IMR-90 (cell line): ENCODE data around the gene ZNF761. TPM values are rescaled to one million over a fixed set of nuclear protein-coding genes. Genes with fewer than 3 reads are reported as not detected.
A peak's percentile ranks its signal among the peaks of the same experiment; 100 is the strongest.
"Not testable (repeated sequence)": the region's sequence is repeated elsewhere in the genome, so short reads cannot be mapped to it uniquely, and the experiment has no call there.

Experiments
- ATAC-seq: fragments of 200-7000 bp; cut with Tn5 transposase; 2 replicates; pipeline ENCODE4 v1.9.1; 2020; ENCODE audit warnings: low read depth, mild to moderate bottlenecking, moderate library complexity
- BruUV-seq: library from RNA; stranded (reverse); fragments of 400-500 nt; replicated peaks from 2 replicates; lab custom pipeline; 2021; lab: Mats Ljungman, UMichigan
- CTCF ChIA-PET: fragments of 300-600 bp; formaldehyde crosslinking; extraction: SDS; loops from one replicate; lab custom pipeline; 2021; ENCODE audit warnings: antibody characterized with exemption; lab: Yijun Ruan, JAX
- POLR2A ChIA-PET: fragments of 300-600 bp; sonication (Branson Sonifier 250); formaldehyde crosslinking; loops from one replicate; lab custom pipeline; 2022; ENCODE audit warnings: antibody characterized with exemption; ENCODE audit not compliant: unreplicated experiment; lab: Charles Lee
- DNase-seq: peaks from one replicate; pipeline ENCODE4 v3.0.0; 2013
- H2AFZ ChIP-seq: replicated peaks from 2 replicates; pipeline ENCODE3; 2013; ENCODE audit warnings: low read length, mild to moderate bottlenecking; ENCODE audit not compliant: poor library complexity
- H2AK5ac ChIP-seq: 2 replicates; pipeline ENCODE4 v1.6.1; 2013; ENCODE audit warnings: low read depth, low read length, inconsistent platforms
- H2AK9ac ChIP-seq: replicated peaks from 2 replicates; pipeline ENCODE3; 2013; ENCODE audit warnings: mild to moderate bottlenecking, low read depth, low read length, moderate library complexity; ENCODE audit not compliant: poor library complexity
- H2BK120ac ChIP-seq: 2 replicates; pipeline ENCODE4 v1.6.1; 2013; ENCODE audit warnings: low read depth, low read length, inconsistent platforms
- H2BK15ac ChIP-seq: 3 replicates; pipeline ENCODE4 v1.6.1; 2013; ENCODE audit warnings: low read depth, low read length, inconsistent platforms
- H2BK20ac ChIP-seq: 2 replicates; pipeline ENCODE4 v1.6.1; 2013; ENCODE audit warnings: low read depth, mild to moderate bottlenecking, inconsistent platforms, low read length, moderate library complexity
- H2BK5ac ChIP-seq: 2 replicates; pipeline ENCODE4 v1.6.1; 2013; ENCODE audit warnings: mild to moderate bottlenecking, low read depth, low read length, inconsistent platforms; ENCODE audit not compliant: poor library complexity, severe bottlenecking
- H3K14ac ChIP-seq: replicated peaks from 2 replicates; pipeline ENCODE4 v1.6.1; 2013; ENCODE audit warnings: low read depth, low read length, inconsistent platforms
- H3K18ac ChIP-seq: 2 replicates; pipeline ENCODE4 v1.6.1; 2013; ENCODE audit warnings: low read depth, low read length, control low read depth
- H3K23ac ChIP-seq: 2 replicates; pipeline ENCODE4 v1.6.1; 2013; ENCODE audit warnings: low read depth, low read length, inconsistent platforms
- H3K27ac ChIP-seq: 2 replicates; pipeline ENCODE4 v1.5.1; 2013; ENCODE audit warnings: mild to moderate bottlenecking, control low read depth, low read length; ENCODE audit not compliant: insufficient read depth
- H3K27me3 ChIP-seq: 2 replicates; pipeline ENCODE4 v1.6.1; 2013; ENCODE audit warnings: low read length; ENCODE audit not compliant: control insufficient read depth, insufficient read depth
- H3K36me3 ChIP-seq: 2 replicates; pipeline ENCODE4 v1.6.1; 2013; ENCODE audit warnings: low read length, mixed read lengths; ENCODE audit not compliant: control insufficient read depth, insufficient read depth
- H3K4ac ChIP-seq: 2 replicates; pipeline ENCODE4 v1.6.1; 2013; ENCODE audit warnings: low read depth, low read length, inconsistent platforms
- H3K4me1 ChIP-seq: 2 replicates; pipeline ENCODE4 v1.6.1; 2013; ENCODE audit warnings: low read length, mixed read lengths; ENCODE audit not compliant: control insufficient read depth, insufficient read depth
- H3K4me2 ChIP-seq: 2 replicates; pipeline ENCODE4 v1.6.1; 2013; ENCODE audit warnings: low read depth, mild to moderate bottlenecking, control low read depth, low read length, moderate library complexity
- H3K4me3 ChIP-seq: 2 replicates; pipeline ENCODE4 v1.5.1; 2013; ENCODE audit warnings: low read depth, mild to moderate bottlenecking, control low read depth, low read length, moderate library complexity; ENCODE audit not compliant: insufficient read depth
- H3K56ac ChIP-seq: 2 replicates; pipeline ENCODE4 v1.6.1; 2013; ENCODE audit warnings: low read length, inconsistent platforms; ENCODE audit not compliant: insufficient read depth; ENCODE audit errors: extremely low read depth
- H3K79me1 ChIP-seq, 2 experiments: 2 replicates each; pipeline ENCODE4 v1.6.1; 2013; ENCODE audit warnings: low read length in 2 of 2, inconsistent platforms in 1 of 2, low read depth in 1 of 2
- H3K9ac ChIP-seq: 2 replicates; pipeline ENCODE4 v1.6.1; 2013; ENCODE audit warnings: low read depth, low read length, control low read depth
- H3K9me1 ChIP-seq: 2 replicates; pipeline ENCODE4 v1.6.1; 2013; ENCODE audit warnings: low read length, inconsistent platforms; ENCODE audit not compliant: insufficient read depth
- H3K9me3 ChIP-seq: 2 replicates; pipeline ENCODE4 v1.6.1; 2013; ENCODE audit warnings: low read length; ENCODE audit not compliant: control insufficient read depth, insufficient read depth
- H4K20me1 ChIP-seq: 2 replicates; pipeline ENCODE4 v1.6.1; 2013; ENCODE audit warnings: low read length, inconsistent platforms; ENCODE audit not compliant: insufficient read depth
- H4K5ac ChIP-seq: 2 replicates; pipeline ENCODE4 v1.6.1; 2013; ENCODE audit warnings: mild to moderate bottlenecking, low read depth, low read length, control low read depth
- H4K8ac ChIP-seq, 2 experiments: 2 replicates each; pipeline ENCODE4 v1.6.1; 2013; ENCODE audit warnings: low read depth in 2 of 2, low read length in 2 of 2, control low read depth in 1 of 2, inconsistent platforms in 1 of 2
- H4K91ac ChIP-seq: 2 replicates; pipeline ENCODE4 v1.6.1; 2013; ENCODE audit warnings: low read depth, low read length, inconsistent platforms; ENCODE audit not compliant: insufficient read depth
- BHLHE40 ChIP-seq: fragments of 150-350 bp; IDR thresholded peaks from 2 replicates; pipeline ENCODE4 v1.6.1; 2016; ENCODE audit warnings: mild to moderate bottlenecking, low read depth, low read length
- FOS ChIP-seq: fragments of 150-350 bp; IDR thresholded peaks from 2 replicates; pipeline ENCODE4 v1.6.1; 2016; ENCODE audit warnings: low read depth, low read length
- POLR2A ChIP-seq: IDR thresholded peaks from 2 replicates; pipeline ENCODE4 v1.6.1; 2012; ENCODE audit warnings: mild to moderate bottlenecking, low read depth, low read length
- SMC3 ChIP-seq: fragments of 150-350 bp; IDR thresholded peaks from 2 replicates; pipeline ENCODE4 v1.6.1; 2016; ENCODE audit warnings: low read depth, mild to moderate bottlenecking, antibody characterized with exemption, low read length, moderate library complexity
- WGBS, 2 experiments: methylation state at CpG; one replicate each; pipeline versions ENCODE4 v1.1.5 to v1.1.7; 2013; ENCODE audit warnings: missing lambda C conversion rate in 2 of 2; ENCODE audit not compliant: insufficient read length in 1 of 2; ENCODE audit errors: extremely low coverage in 2 of 2; 5-methylcytosine and 5-hydroxymethylcytosine counted together
- dilution Hi-C: fragments of 300-500 bp; cut with HindIII; formaldehyde crosslinking; loops from one replicate; pipeline ENCODE4 v1.14.3; 2018; ENCODE audit warnings: low sequenced_read_pairs; ENCODE audit not compliant: unreplicated experiment
- in situ Hi-C: fragments of 300-500 bp; cut with MboI; formaldehyde crosslinking; loops from 3 replicates; pipeline ENCODE4 v1.14.3; 2019; ENCODE audit warnings: low sequenced_read_pairs, inconsistent platforms, mixed read lengths
- intact Hi-C: fragments of 100-400 bp; cut with micrococcal nuclease; formaldehyde crosslinking; loops from 2 replicates; pipeline ENCODE4 v1.10.0; 2022
- polyA plus RNA-seq, 3 experiments: library from polyadenylated mRNA; depleted of rRNA; stranded (reverse); fragments of >200 nt; gene quantifications; 2 replicates each; pipeline ENCODE4 v1.2.3, GENCODE V29; 2012; ENCODE audit warnings: low replicate concordance in 1 of 3
- total RNA-seq: library from RNA; depleted of rRNA; stranded (reverse); fragments of >200 nt; gene quantifications from 2 replicates; pipeline ENCODE4 v1.2.3, GENCODE V29; 2012

ZNF761 gene
- total and polyA plus RNA-seq, 2 of the 4 experiments (the other 2 are of a cell fraction): 7.9 to 21.9 TPM

DNA sequence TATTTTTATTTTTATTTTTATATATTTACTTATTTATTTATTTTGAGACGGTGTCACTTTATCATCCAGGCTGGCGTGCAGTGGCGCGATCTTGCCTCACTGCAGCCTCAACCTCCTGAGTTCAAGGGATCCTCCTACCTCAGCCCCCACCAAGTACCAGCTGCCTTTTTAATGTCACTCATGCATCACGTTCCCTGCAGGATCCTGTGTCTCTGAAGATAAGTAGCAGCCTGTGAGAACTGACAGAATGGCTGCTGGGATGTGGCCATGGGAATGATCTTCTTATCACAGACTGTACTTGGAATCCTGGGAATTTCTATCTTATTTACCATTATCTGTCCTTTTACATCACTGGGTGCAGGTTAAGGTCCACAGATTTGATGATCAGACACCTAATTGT lies 9.2 kb upstream of the ZNF761 start:
- Histone ChIP-seq H4K8ac (no peak overlapping the region), H3K4ac (no peak overlapping the region), H2AFZ (no peak overlapping the region), H4K5ac (no peak overlapping the region), H2BK20ac (no peak overlapping the region), H4K20me1 (no peaks in the 10 kb centered on the region), H4K91ac (no peak overlapping the region), H2BK15ac (no peak overlapping the region), H3K14ac (no peak overlapping the region), H3K9me3 (no peaks in the 10 kb centered on the region), H3K4me3 (no peak overlapping the region), H2BK120ac (no peak overlapping the region), H2BK5ac (no peak overlapping the region), H3K9me1 (no peaks in the 10 kb centered on the region), H3K18ac (no peak overlapping the region), H3K79me1 (no peaks in the 10 kb centered on the region), H3K4me2 (no peak overlapping the region), H3K27ac (no peak overlapping the region), H3K56ac (no peak overlapping the region), H2AK9ac (no peak overlapping the region), H3K36me3 (no peaks in the 10 kb centered on the region), H3K23ac (no peak overlapping the region), H3K27me3 (no peaks in the 10 kb centered on the region), H3K4me1 (no peaks in the 10 kb centered on the region), H2AK5ac (no peak overlapping the region), H3K9ac (no peak overlapping the region)
- no peak for ATAC-seq
- intact Hi-C loops: loop anchor here (10.0 kb wide), 1 partner anchor 228 kb away; the partner anchor contains the start of gene ZNF665
- POLR2A ChIA-PET: no interaction called here
- in situ Hi-C loops: no loop called here
- no TSS peak for BruUV-seq
- CTCF ChIA-PET: no interaction called here
- DNase-seq: no peak
- dilution Hi-C loops: no loop called here
- TF ChIP-seq SMC3: no peak
- TF ChIP-seq POLR2A: no peak
- TF ChIP-seq FOS: no peak
- no peak for TF ChIP-seq BHLHE40
- WGBS, 2 experiments: no CpG with 5 or more reads among the region's 5 CpGs

DNA sequence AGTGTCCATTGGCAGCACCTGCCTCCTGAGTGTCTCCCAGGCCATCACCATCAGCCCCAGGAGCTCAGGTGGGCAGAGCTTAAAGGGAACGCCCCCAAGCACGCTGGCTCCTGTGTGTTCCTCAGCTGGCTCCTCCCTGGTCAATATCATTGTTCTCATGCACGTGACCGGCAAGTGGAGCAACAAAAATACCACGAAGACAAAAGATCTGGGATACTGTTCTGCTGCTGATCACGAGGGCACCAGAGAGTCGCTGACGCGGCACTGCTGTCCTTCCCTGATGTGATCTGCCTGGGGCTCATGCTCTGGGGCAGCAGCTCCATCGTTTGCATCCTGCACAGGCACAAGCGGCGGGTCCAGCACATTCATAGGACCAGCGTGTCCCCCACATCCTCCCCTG lies 8.7 kb upstream of the ZNF761 start:
- H4K5ac ChIP-seq, H3K36me3 ChIP-seq, CTCF ChIA-PET, H3K9me1 ChIP-seq, H3K9ac ChIP-seq, H2BK15ac ChIP-seq, BruUV-seq, H2BK5ac ChIP-seq, H4K8ac ChIP-seq, H3K4me2 ChIP-seq, H3K14ac ChIP-seq, H3K27ac ChIP-seq, DNase-seq, H3K4ac ChIP-seq, H3K27me3 ChIP-seq, H3K4me1 ChIP-seq, H3K79me1 ChIP-seq, H2BK20ac ChIP-seq, H3K56ac ChIP-seq, H3K18ac ChIP-seq, H4K20me1 ChIP-seq, H2AFZ ChIP-seq, H3K9me3 ChIP-seq, H4K91ac ChIP-seq, POLR2A ChIA-PET, in situ Hi-C loops, H2BK120ac ChIP-seq, H3K23ac ChIP-seq, H3K4me3 ChIP-seq, dilution Hi-C loops, H2AK5ac ChIP-seq, H2AK9ac ChIP-seq: not testable (repeated sequence)
- WGBS, 2 experiments: no CpG with 5 or more reads among the region's 13 CpGs
- peak; percentile 42 for ATAC-seq
- intact Hi-C loops: loop anchor here (10.0 kb wide), 1 partner anchor 228 kb away; the partner anchor contains the start of gene ZNF665
